GM18951 (cell line): ENCODE data around the gene RYR3.

Experiments
- POLR2A ChIP-seq: IDR thresholded peaks from 4 replicates; pipeline ENCODE4 v1.6.1; 2011; ENCODE audit warnings: mild to moderate bottlenecking; ENCODE audit not compliant: insufficient read length, insufficient read depth; ENCODE audit errors: extremely low read depth
- in situ Hi-C: fragments of 300-500 bp; cut with MboI; formaldehyde crosslinking; loops from one replicate; pipeline ENCODE4 v1.12.0; 2022; ENCODE audit warnings: low sequenced_read_pairs, mixed read lengths, inconsistent platforms; ENCODE audit not compliant: unreplicated experiment

RYR3 gene

GRCh38 chr15:33699145-33699544, 388.4 kb downstream of the RYR3 start:
- no peak for TF ChIP-seq POLR2A
- in situ Hi-C loops, result loop anchor here (5.0 kb wide), 1 partner anchor 392 kb away; no protein-coding TSS in a partner anchor

- in situ Hi-C loops, result loop anchor here (5.0 to 25.0 kb wide), 2 partner anchors 393 to 613 kb away; no protein-coding TSS in a partner anchor
- TF ChIP-seq POLR2A, result no peak
Measured at GRCh38 chr15:33699691-33700447, 389.1 kb downstream of the RYR3 start.

GRCh38 chr15:33700695-33701303, 390.0 kb downstream of the RYR3 start:
- in situ Hi-C loops, result loop anchor here (25.0 kb wide), 1 partner anchor 613 kb away; no protein-coding TSS in a partner anchor
- TF ChIP-seq POLR2A, result no peak

GRCh38 chr15:33701304-33701696, 390.5 kb downstream of the RYR3 start:
- TF ChIP-seq POLR2A, result no peak
- in situ Hi-C loops, result loop anchor here (25.0 kb wide), 1 partner anchor 614 kb away; no protein-coding TSS in a partner anchor

- TF ChIP-seq POLR2A, result no peak
- in situ Hi-C loops, result loop anchor here (25.0 kb wide), 1 partner anchor 619 kb away; no protein-coding TSS in a partner anchor
Measured at GRCh38 chr15:33706173-33706572, 395.4 kb downstream of the RYR3 start.

GRCh38 chr15:33710748-33711147, 400.0 kb downstream of the RYR3 start:
- no peak for TF ChIP-seq POLR2A
- in situ Hi-C loops, result loop anchor here (25.0 kb wide), 1 partner anchor 623 kb away; no protein-coding TSS in a partner anchor

GRCh38 chr15:33716025-33716424, 405.3 kb downstream of the RYR3 start:
- in situ Hi-C loops, result loop anchor here (25.0 kb wide), 1 partner anchor 629 kb away; no protein-coding TSS in a partner anchor
- no peak for TF ChIP-seq POLR2A

GRCh38 chr15:33720952-33721351, 410.2 kb downstream of the RYR3 start:
- TF ChIP-seq POLR2A, result no peak
- in situ Hi-C loops, result loop anchor here (25.0 kb wide), 1 partner anchor 634 kb away; no protein-coding TSS in a partner anchor

GRCh38 chr15:33722005-33722672, 411.4 kb downstream of the RYR3 start:
- in situ Hi-C loops, result loop anchor here (25.0 kb wide), 1 partner anchor 635 kb away; no protein-coding TSS in a partner anchor
- no peak for TF ChIP-seq POLR2A

GRCh38 chr15:33722673-33723015, 411.9 kb downstream of the RYR3 start:
- in situ Hi-C loops, result loop anchor here (25.0 kb wide), 1 partner anchor 635 kb away; no protein-coding TSS in a partner anchor
- TF ChIP-seq POLR2A, result no peak

- in situ Hi-C loops, result loop anchor here (25.0 kb wide), 1 partner anchor 637 kb away; no protein-coding TSS in a partner anchor
Measured at GRCh38 chr15:33724321-33725036, 413.7 kb downstream of the RYR3 start.

GRCh38 chr15:33729653-33730052, 418.9 kb downstream of the RYR3 start:
- in situ Hi-C loops, result no loop called here
- TF ChIP-seq POLR2A, result no peak

More at GRCh38 chr15:33724321-33725036, 413.7 kb downstream of the RYR3 start:
- no peak for TF ChIP-seq POLR2A

GRCh38 chr15:33730815-33731214, 420.0 kb downstream of the RYR3 start:
- TF ChIP-seq POLR2A, result no peak
- in situ Hi-C loops, result no loop called here

- TF ChIP-seq POLR2A, result no peak
- in situ Hi-C loops, result no loop called here
Measured at GRCh38 chr15:33735143-33735542, 424.4 kb downstream of the RYR3 start.
